ENCODE results near the gene BACH2. TPM values are rescaled to one million over a fixed set of nuclear protein-coding genes. Genes with fewer than 3 reads are reported as not detected.

Gene BACH2
- total and polyA plus RNA-seq, 9 of the 15 experiments (the other 6 are each of a cell fraction or from before 2014, with no cell fraction given) = 0.06 to 3.1 (median 0.59) TPM

DNA sequence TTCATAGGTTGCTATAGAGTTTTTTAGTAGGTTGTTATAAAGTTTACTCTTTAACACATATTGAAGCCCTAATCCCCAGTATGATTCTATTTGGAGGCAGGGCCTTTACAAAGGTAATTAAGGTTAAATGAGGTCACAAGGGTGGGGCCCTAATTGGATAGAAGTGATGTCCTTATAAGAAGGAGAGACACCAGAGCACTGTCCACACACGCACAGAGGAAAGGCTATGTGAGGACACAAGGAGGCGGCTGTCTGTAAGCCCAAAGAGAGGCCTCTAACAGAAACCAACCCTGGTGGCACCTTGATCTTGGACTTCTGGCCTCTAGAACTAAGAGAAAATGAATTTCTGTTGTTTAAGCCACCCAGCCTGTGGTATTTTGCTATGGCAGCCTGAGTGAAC lies 303.8 kb downstream of the BACH2 start (continued):
- TF ChIP-seq ZNF76 (CRISPR knock-in tag; IDR thresholded peaks at IDR 0.05; ENCODE audit: borderline replicate concordance) (no peak), CCNT2 (IDR thresholded peaks at IDR 0.05; ENCODE audit: borderline replicate concordance, extremely low read depth, insufficient read length, low read depth, low read length) (no peak), TCF7 (IDR thresholded peaks at IDR 0.05; ENCODE audit: borderline replicate concordance) (no peak)
- TF ChIP-seq, protein P1, sequence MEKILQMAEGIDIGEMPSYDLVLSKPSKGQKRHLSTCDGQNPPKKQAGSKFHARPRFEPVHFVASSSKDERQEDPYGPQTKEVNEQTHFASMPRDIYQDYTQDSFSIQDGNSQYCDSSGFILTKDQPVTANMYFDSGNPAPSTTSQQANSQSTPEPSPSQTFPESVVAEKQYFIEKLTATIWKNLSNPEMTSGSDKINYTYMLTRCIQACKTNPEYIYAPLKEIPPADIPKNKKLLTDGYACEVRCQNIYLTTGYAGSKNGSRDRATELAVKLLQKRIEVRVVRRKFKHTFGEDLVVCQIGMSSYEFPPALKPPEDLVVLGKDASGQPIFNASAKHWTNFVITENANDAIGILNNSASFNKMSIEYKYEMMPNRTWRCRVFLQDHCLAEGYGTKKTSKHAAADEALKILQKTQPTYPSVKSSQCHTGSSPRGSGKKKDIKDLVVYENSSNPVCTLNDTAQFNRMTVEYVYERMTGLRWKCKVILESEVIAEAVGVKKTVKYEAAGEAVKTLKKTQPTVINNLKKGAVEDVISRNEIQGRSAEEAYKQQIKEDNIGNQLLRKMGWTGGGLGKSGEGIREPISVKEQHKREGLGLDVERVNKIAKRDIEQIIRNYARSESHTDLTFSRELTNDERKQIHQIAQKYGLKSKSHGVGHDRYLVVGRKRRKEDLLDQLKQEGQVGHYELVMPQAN (IDR thresholded peaks at IDR 0.05; ENCODE audit: borderline replicate concordance) = no peak

DNA sequence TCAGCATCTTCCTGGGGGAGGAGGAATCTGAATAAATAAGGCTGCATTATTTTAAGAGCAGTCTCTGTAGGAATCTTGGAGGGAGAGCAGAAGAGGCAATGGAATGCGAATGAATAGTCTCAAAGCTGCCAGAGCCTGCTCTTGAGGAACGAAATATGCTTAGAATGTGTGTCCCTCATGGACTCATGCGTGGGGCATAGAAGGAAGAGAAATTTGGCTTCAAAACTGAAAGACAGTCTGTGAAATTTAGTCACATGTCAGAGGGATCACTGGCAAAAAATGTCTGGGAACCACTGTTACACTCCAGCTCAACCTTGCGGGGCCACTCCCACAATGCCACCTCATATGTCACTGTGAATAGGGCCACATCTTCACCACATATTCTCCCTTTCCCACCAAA lies 306.9 kb downstream of the BACH2 start:
- H3K9me1 ChIP-seq (ENCODE audit: control insufficient read depth, insufficient read depth, low read length) = no peaks in the 10 kb centered on the region
- no TSS peak for BruUV-seq (replicated peaks)
- FAIRE-seq (no peak), ATAC-seq (no peak), DNase-seq (ENCODE audit: extremely low read depth in 1 of 4, low spot score in 3 of 4) (no peak)
- H2AFZ ChIP-seq (ENCODE audit: low read depth, low read length) = no peak overlapping the region
- H3K4me1 ChIP-seq (replicated peaks in 1 of 2; ENCODE audit: control insufficient read depth in 2 of 2, insufficient read depth in 2 of 2, low read length in 2 of 2) = 0 out of 5 replicates have a peak, but pooled peaks cover 0 to 2% of the 10 kb centered on the region in 2 experiments
- H3K9ac ChIP-seq (ENCODE audit: insufficient read depth in 1 of 2, low read depth in 2 of 2, low read length in 2 of 2) = no peak overlapping the region
- no peaks in the 10 kb centered on the region for H3K9me3 ChIP-seq (replicated peaks; ENCODE audit: control insufficient read depth, insufficient read depth, low read depth, low read length)
- no peak overlapping the region for H3K27ac ChIP-seq (ENCODE audit: extremely low read depth, low read depth, low read length)
- no peaks in the 10 kb centered on the region for H3K79me2 ChIP-seq (ENCODE audit: control insufficient read depth, insufficient read depth, low read length)
- no peaks in the 10 kb centered on the region for H4K20me1 ChIP-seq (replicated peaks; ENCODE audit: control insufficient read depth, insufficient read depth, low read length)
- CTCF ChIA-PET (ENCODE audit: low intra/inter-chr PET ratio) = no interaction called here
- no peak overlapping the region for H3K4me2 ChIP-seq (ENCODE audit: insufficient read depth, low read length)
- 3% methylated on average over 4 of the region's 4 CpGs for WGBS (ENCODE audit: insufficient coverage, low coverage, missing lambda C conversion rate)
- peaks cover 4 to 12% of the 10 kb centered on the region in 2 experiments; a peak in 3 of 5 replicates for H3K27me3 ChIP-seq (ENCODE audit: control insufficient read depth in 2 of 2, insufficient read depth in 2 of 2, low read length in 2 of 2)
- in situ Hi-C loops (cut with MboI) (no loop called here), intact Hi-C loops (cut with micrococcal nuclease) (no loop called here)
- no peaks in the 10 kb centered on the region for H3K36me3 ChIP-seq (ENCODE audit: control insufficient read depth, insufficient read depth, low read length)
- POLR2A ChIA-PET = interaction anchor here (0.9 to 1.0 kb wide), 2 partner anchors 11 to 14 kb away, joined by 4 read pairs; no protein-coding TSS in a partner anchor
- H3K4me3 ChIP-seq = no peak overlapping the region
- TF ChIP-seq, protein P2, sequence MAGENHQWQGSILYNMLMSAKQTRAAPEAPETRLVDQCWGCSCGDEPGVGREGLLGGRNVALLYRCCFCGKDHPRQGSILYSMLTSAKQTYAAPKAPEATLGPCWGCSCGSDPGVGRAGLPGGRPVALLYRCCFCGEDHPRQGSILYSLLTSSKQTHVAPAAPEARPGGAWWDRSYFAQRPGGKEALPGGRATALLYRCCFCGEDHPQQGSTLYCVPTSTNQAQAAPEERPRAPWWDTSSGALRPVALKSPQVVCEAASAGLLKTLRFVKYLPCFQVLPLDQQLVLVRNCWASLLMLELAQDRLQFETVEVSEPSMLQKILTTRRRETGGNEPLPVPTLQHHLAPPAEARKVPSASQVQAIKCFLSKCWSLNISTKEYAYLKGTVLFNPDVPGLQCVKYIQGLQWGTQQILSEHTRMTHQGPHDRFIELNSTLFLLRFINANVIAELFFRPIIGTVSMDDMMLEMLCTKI (IDR thresholded peaks at IDR 0.05; ENCODE audit: partially characterized antibody) = no peak
- TF ChIP-seq ZEB2 (IDR thresholded peaks at IDR 0.05) (no peak), ZNF212 (CRISPR knock-in tag; IDR thresholded peaks at IDR 0.05) (no peak), RFX1 (IDR thresholded peaks at IDR 0.05) (no peak), ZNF133 (CRISPR knock-in tag; IDR thresholded peaks at IDR 0.05) (no peak), NFYB (IDR thresholded peaks at IDR 0.05; ENCODE audit: extremely low read depth, insufficient read length) (no peak), SNRNP70 (optimal IDR thresholded peaks at IDR 0.05; ENCODE audit: low read depth, low read length) (no peak), ETS2 (tag; IDR thresholded peaks at IDR 0.05; ENCODE audit: borderline replicate concordance, poor library complexity, severe bottlenecking) (no peak), ZSCAN29 (IDR thresholded peaks at IDR 0.05) (no peak), ZFP36 (IDR thresholded peaks at IDR 0.05; ENCODE audit: low read depth, low read length, partially characterized antibody) (no peak), SIN3B (IDR thresholded peaks at IDR 0.05; ENCODE audit: low read depth) (no peak), ZNF263 (CRISPR knock-in tag; IDR thresholded peaks at IDR 0.05; ENCODE audit: borderline replicate concordance) (no peak), TRIM24 (IDR thresholded peaks at IDR 0.05) (no peak), SRSF1 (IDR thresholded peaks at IDR 0.05; ENCODE audit: low read depth, low read length) (no peak), MTA2 (IDR thresholded peaks at IDR 0.05; ENCODE audit: low read depth) (no peak)
- TF ChIP-seq, protein P3, sequence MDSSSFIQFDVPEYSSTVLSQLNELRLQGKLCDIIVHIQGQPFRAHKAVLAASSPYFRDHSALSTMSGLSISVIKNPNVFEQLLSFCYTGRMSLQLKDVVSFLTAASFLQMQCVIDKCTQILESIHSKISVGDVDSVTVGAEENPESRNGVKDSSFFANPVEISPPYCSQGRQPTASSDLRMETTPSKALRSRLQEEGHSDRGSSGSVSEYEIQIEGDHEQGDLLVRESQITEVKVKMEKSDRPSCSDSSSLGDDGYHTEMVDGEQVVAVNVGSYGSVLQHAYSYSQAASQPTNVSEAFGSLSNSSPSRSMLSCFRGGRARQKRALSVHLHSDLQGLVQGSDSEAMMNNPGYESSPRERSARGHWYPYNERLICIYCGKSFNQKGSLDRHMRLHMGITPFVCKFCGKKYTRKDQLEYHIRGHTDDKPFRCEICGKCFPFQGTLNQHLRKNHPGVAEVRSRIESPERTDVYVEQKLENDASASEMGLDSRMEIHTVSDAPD (CRISPR knock-in tag; IDR thresholded peaks at IDR 0.05) = no peak

Measured in K562 (cell line).